ENCODE data around the gene GTPBP2. TPM values are rescaled to one million over a fixed set of nuclear protein-coding genes. Genes with fewer than 3 reads are reported as not detected.
"Not testable (repeated sequence)": the region's sequence is repeated elsewhere in the genome, so short reads cannot be mapped to it uniquely, and the experiment has no call there.

The GTPBP2 gene
- total RNA-seq, 1 experiment from 2014 or later, result 76.4 TPM

- H3K4me1 Mint-ChIP-seq, result peaks cover 25% of the 10 kb centered on the region
- TF ChIP-seq, protein P1, sequence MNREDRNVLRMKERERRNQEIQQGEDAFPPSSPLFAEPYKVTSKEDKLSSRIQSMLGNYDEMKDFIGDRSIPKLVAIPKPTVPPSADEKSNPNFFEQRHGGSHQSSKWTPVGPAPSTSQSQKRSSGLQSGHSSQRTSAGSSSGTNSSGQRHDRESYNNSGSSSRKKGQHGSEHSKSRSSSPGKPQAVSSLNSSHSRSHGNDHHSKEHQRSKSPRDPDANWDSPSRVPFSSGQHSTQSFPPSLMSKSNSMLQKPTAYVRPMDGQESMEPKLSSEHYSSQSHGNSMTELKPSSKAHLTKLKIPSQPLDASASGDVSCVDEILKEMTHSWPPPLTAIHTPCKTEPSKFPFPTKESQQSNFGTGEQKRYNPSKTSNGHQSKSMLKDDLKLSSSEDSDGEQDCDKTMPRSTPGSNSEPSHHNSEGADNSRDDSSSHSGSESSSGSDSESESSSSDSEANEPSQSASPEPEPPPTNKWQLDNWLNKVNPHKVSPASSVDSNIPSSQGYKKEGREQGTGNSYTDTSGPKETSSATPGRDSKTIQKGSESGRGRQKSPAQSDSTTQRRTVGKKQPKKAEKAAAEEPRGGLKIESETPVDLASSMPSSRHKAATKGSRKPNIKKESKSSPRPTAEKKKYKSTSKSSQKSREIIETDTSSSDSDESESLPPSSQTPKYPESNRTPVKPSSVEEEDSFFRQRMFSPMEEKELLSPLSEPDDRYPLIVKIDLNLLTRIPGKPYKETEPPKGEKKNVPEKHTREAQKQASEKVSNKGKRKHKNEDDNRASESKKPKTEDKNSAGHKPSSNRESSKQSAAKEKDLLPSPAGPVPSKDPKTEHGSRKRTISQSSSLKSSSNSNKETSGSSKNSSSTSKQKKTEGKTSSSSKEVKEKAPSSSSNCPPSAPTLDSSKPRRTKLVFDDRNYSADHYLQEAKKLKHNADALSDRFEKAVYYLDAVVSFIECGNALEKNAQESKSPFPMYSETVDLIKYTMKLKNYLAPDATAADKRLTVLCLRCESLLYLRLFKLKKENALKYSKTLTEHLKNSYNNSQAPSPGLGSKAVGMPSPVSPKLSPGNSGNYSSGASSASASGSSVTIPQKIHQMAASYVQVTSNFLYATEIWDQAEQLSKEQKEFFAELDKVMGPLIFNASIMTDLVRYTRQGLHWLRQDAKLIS (CRISPR knock-in tag; IDR thresholded peaks at IDR 0.05; ENCODE audit: borderline replicate concordance), result no peak
- no peak for TF ChIP-seq CREM (CRISPR knock-in tag; IDR thresholded peaks at IDR 0.05)
- TF ChIP-seq NFYB (CRISPR knock-in tag; conservative IDR thresholded peaks at IDR 0.05; ENCODE audit: low read depth), result no peak
- no peak for TF ChIP-seq ATF6 (CRISPR knock-in tag; IDR thresholded peaks at IDR 0.05)
- no peak for TF ChIP-seq ZNF671 (CRISPR knock-in tag; IDR thresholded peaks at IDR 0.05)
- no peak for TF ChIP-seq FOXK1 (CRISPR knock-in tag; IDR thresholded peaks at IDR 0.05)
- TF ChIP-seq FOXJ3 (CRISPR knock-in tag; IDR thresholded peaks at IDR 0.05; ENCODE audit: borderline replicate concordance), result no peak
- peak overlapping the region; percentile 99 for H3K4me3 Mint-ChIP-seq
- H3K27ac Mint-ChIP-seq, result no peak overlapping the region
- DNase-seq (ENCODE audit: low spot score), result no peak
- CTCF ChIA-PET, result interaction anchor here (0.6 to 1.9 kb wide), 2 partner anchors 10 to 22 kb away, joined by 3 to 11 read pairs; partner anchors contain the start of gene RSPH9
- H3K9me3 Mint-ChIP-seq, result no peaks in the 10 kb centered on the region
- ATAC-seq, result no peak
- H3K27me3 Mint-ChIP-seq (ENCODE audit: low read depth), result no peaks in the 10 kb centered on the region
- peaks cover 14% of the 10 kb centered on the region for H3K36me3 Mint-ChIP-seq
- POLR2A ChIA-PET, result interaction anchor here (0.6 to 1.9 kb wide), 2 partner anchors 10 to 135 kb away, joined by 3 to 9 read pairs; partner anchors contain the start of genes RSPH9 and VEGFA
Measured at GRCh38 chr6:43634702-43635303, 5.7 kb upstream of the GTPBP2 start.

DNA sequence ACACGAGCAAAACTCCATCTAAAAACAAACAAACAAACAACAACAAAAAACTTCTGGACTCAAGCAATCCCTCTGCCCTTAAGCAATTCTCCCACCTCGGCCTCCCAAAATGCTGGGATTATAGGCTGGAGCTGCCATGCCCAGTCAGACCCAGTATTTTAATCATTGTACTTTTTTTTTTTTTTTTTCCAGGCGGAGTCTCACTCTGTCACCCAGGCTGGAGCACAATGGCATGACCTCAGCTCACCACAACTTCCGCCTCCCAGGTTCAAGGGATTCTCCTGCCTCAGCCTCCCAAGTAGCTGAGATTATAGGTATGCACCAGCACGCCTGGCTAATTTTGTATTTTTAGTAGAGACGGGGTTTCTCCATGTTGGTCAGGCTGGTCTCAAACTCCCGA is 3.9 kb upstream of the GTPBP2 start:
- DNase-seq (ENCODE audit: low spot score); H3K27me3 Mint-ChIP-seq (ENCODE audit: low read depth); H3K36me3 Mint-ChIP-seq; H3K4me3 Mint-ChIP-seq; H3K9me3 Mint-ChIP-seq; H3K27ac Mint-ChIP-seq; CTCF ChIA-PET; ATAC-seq: not testable (repeated sequence)
- peaks cover 23% of the 10 kb centered on the region for H3K4me1 Mint-ChIP-seq
- POLR2A ChIA-PET, result interaction anchor here (0.9 kb wide), 1 partner anchor 9 kb away, joined by 3 read pairs; no protein-coding TSS in a partner anchor

- no peak for DNase-seq (ENCODE audit: low spot score)
- ChIA-PET CTCF (interaction anchor here (2.3 kb wide), 1 partner anchor 128 kb away, joined by 6 read pairs; no protein-coding TSS in a partner anchor), POLR2A (interaction anchor here (2.5 kb wide), 1 partner anchor 14 kb away, joined by 32 read pairs; the partner anchor contains the start of gene RSPH9)
- Mint-ChIP-seq H3K27me3 (ENCODE audit: low read depth) (no peaks in the 10 kb centered on the region), H3K9me3 (no peaks in the 10 kb centered on the region), H3K27ac (peak overlapping the region; percentile 97), H3K4me3 (no peak overlapping the region), H3K4me1 (peaks cover 21% of the 10 kb centered on the region), H3K36me3 (peaks cover 11% of the 10 kb centered on the region)
- no peak for ATAC-seq
- TF ChIP-seq ATF3 (CRISPR knock-in tag; conservative IDR thresholded peaks at IDR 0.05) (no peak), HMGA2 (CRISPR knock-in tag; IDR thresholded peaks at IDR 0.05) (no peak), PRDM15 (CRISPR knock-in tag; IDR thresholded peaks at IDR 0.05) (no peak), TEAD1 (CRISPR knock-in tag; IDR thresholded peaks at IDR 0.05) (no peak), TEAD4 (CRISPR knock-in tag; IDR thresholded peaks at IDR 0.05) (no peak), OVOL2 (CRISPR knock-in tag; IDR thresholded peaks at IDR 0.05; ENCODE audit: borderline replicate concordance) (no peak), IRF1 (CRISPR knock-in tag; IDR thresholded peaks at IDR 0.05) (no peak), ZMAT4 (CRISPR knock-in tag; IDR thresholded peaks at IDR 0.05) (no peak), SMAD3 (CRISPR knock-in tag; IDR thresholded peaks at IDR 0.05; ENCODE audit: borderline replicate concordance) (no peak), JUN (CRISPR knock-in tag; IDR thresholded peaks at IDR 0.05) (no peak), ZNF416 (CRISPR knock-in tag; IDR thresholded peaks at IDR 0.05) (no peak)
Measured at GRCh38 chr6:43630980-43631619, 2.0 kb upstream of the GTPBP2 start.
